Spleen (tissue), 7 donors: Measurements from ENCODE around the gene TYW5.

Experiments
- CTCF ChIP-seq, 11 experiments: fragments of 200-600 bp in 7 of 11; fragments of 450-650 bp in 4 of 11; sonication (generic) in 4 of 11; IDR thresholded peaks in 8 of 11; conservative IDR thresholded peaks in 3 of 11; 1 replicate in 7 of 11; 2 replicates in 4 of 11; pipeline versions ENCODE4 v1.4.0 to v1.8.0; 2016 to 2021; ENCODE audit warnings: antibody characterized with exemption in 11 of 11, inconsistent platforms in 4 of 11, mild to moderate bottlenecking in 1 of 11
- POLR2A ChIP-seq, 3 donors: fragments of 450-650 bp; IDR thresholded peaks; one replicate each; pipeline ENCODE4 v1.5.1; 2017; ENCODE audit warnings: antibody characterized with exemption in 3 of 3, mild to moderate bottlenecking in 1 of 3
- POLR2AphosphoS5 ChIP-seq, 3 donors: sonication (generic); formaldehyde crosslinking; IDR thresholded peaks; one replicate each; pipeline ENCODE4 v1.5.1; 2017; ENCODE audit warnings: antibody characterized with exemption in 3 of 3
- donor health status: DM: no; HTN: no; CAD: no; lungs with moderate emphysema.
- donor health status: DM: no; HTN: no; CAD: no.
- donor health status: DM: no; HTN: no; CAD: no.

- TF ChIP-seq CTCF (IDR thresholded peaks at IDR 0.05 in 8 of 11, conservative IDR thresholded peaks at IDR 0.05 in 3 of 11): no peak
- no peak for TF ChIP-seq POLR2A (IDR thresholded peaks at IDR 0.05)
- TF ChIP-seq POLR2AphosphoS5 (IDR thresholded peaks at IDR 0.05): no peak
Measured at GRCh38 chr2:199932312-199932855, 22.9 kb downstream of the TYW5 start.
